Stimulated activated naive CD8-positive, alpha-beta T cell treated with anti-CD3 and anti-CD28 coated beads, Interleukin-15, amount 100 ng/mL, for 72 hours (primary cell): ENCODE results near the gene EEA1.

Experiments
- ATAC-seq: fragments of 150-1000 bp; cut with Tn5 transposase; 2 replicates; pipeline ENCODE4 v1.10.0; 2021; ENCODE audit warnings: mild to moderate bottlenecking, moderate library complexity
- DNase-seq, 2 donors: peaks; one replicate each; pipeline ENCODE4 v3.0.0; 2021 to 2022
- H3K27ac Mint-ChIP-seq, 2 donors: one replicate each; pipeline ENCODE4 v1.8.0; 2022; ENCODE audit warnings: mild to moderate bottlenecking in 2 of 2, mixed read lengths in 2 of 2, moderate library complexity in 2 of 2
- H3K27me3 Mint-ChIP-seq: one replicate; pipeline ENCODE4 v1.8.0; 2022; ENCODE audit warnings: mixed read lengths
- H3K4me1 Mint-ChIP-seq: one replicate; pipeline ENCODE4 v1.8.0; 2022; ENCODE audit warnings: mild to moderate bottlenecking, mixed read lengths
- H3K4me3 Mint-ChIP-seq, 2 donors: one replicate each; pipeline ENCODE4 v1.8.0; 2022; ENCODE audit warnings: mild to moderate bottlenecking in 2 of 2, mixed read lengths in 2 of 2, moderate library complexity in 1 of 2
- H3K9me3 Mint-ChIP-seq, 2 donors: one replicate each; pipeline ENCODE4 v1.8.0; 2022; ENCODE audit warnings: mixed read lengths in 2 of 2

EEA1 gene

GRCh38 chr12:92915365-92915764 lies 13.7 kb downstream of the EEA1 start:
- no peak for DNase-seq
- Mint-ChIP-seq H3K9me3 (no peaks in the 10 kb centered on the region), H3K4me1 (peaks cover 36% of the 10 kb centered on the region), H3K27ac (no peak overlapping the region), H3K4me3 (no peak overlapping the region), H3K27me3 (no peaks in the 10 kb centered on the region)
- no peak for ATAC-seq

- Mint-ChIP-seq H3K9me3 (no peaks in the 10 kb centered on the region), H3K27me3 (no peaks in the 10 kb centered on the region), H3K27ac (no peak overlapping the region), H3K4me3 (no peak overlapping the region), H3K4me1 (peaks cover 36% of the 10 kb centered on the region)
- ATAC-seq (no peak), DNase-seq (no peak)
Measured at GRCh38 chr12:92914170-92914569, 14.9 kb downstream of the EEA1 start.

- H3K4me1 Mint-ChIP-seq: peaks cover 42% of the 10 kb centered on the region
- DNase-seq (no peak), ATAC-seq (no peak)
- no peaks in the 10 kb centered on the region for H3K27me3 Mint-ChIP-seq
- H3K27ac Mint-ChIP-seq: peak overlapping the region in 1 of 2 donors; percentile 60
- H3K4me3 Mint-ChIP-seq: no peak overlapping the region
- no peaks in the 10 kb centered on the region for H3K9me3 Mint-ChIP-seq
Measured at GRCh38 chr12:92912672-92913071, 16.4 kb downstream of the EEA1 start.

GRCh38 chr12:92912052-92912451 lies 17.0 kb downstream of the EEA1 start:
- ATAC-seq (peak; percentile 94), DNase-seq (peak in 1 of 2 donors; percentile 36)
- Mint-ChIP-seq H3K27me3 (no peaks in the 10 kb centered on the region), H3K4me1 (peaks cover 48% of the 10 kb centered on the region), H3K9me3 (no peaks in the 10 kb centered on the region), H3K27ac (peak overlapping the region; percentile 7 to 81), H3K4me3 (peak overlapping the region; percentile 10 to 41)

- H3K4me1 Mint-ChIP-seq: peaks cover 55% of the 10 kb centered on the region
- ATAC-seq (no peak), DNase-seq (no peak)
- H3K4me3 Mint-ChIP-seq: peak overlapping the region in 1 of 2 donors; percentile 18
- no peaks in the 10 kb centered on the region for H3K27me3 Mint-ChIP-seq
- no peaks in the 10 kb centered on the region for H3K9me3 Mint-ChIP-seq
- peak overlapping the region in 1 of 2 donors; percentile 60 for H3K27ac Mint-ChIP-seq
Measured at GRCh38 chr12:92911339-92911738, 17.8 kb downstream of the EEA1 start.

GRCh38 chr12:92908108-92908507 lies 21.0 kb downstream of the EEA1 start:
- DNase-seq (peak in 1 of 2 donors; percentile 20), ATAC-seq (peak; percentile 89)
- H3K9me3 Mint-ChIP-seq: no peaks in the 10 kb centered on the region
- peaks cover 60% of the 10 kb centered on the region for H3K4me1 Mint-ChIP-seq
- H3K27ac Mint-ChIP-seq: no peak overlapping the region
- H3K27me3 Mint-ChIP-seq: no peaks in the 10 kb centered on the region
- H3K4me3 Mint-ChIP-seq: peak overlapping the region in 1 of 2 donors; percentile 22

- no peaks in the 10 kb centered on the region for H3K27me3 Mint-ChIP-seq
- peak overlapping the region in 1 of 2 donors; percentile 57 for H3K27ac Mint-ChIP-seq
- peaks cover 40% of the 10 kb centered on the region for H3K4me1 Mint-ChIP-seq
- ATAC-seq (no peak), DNase-seq (no peak)
- no peak overlapping the region for H3K4me3 Mint-ChIP-seq
- no peaks in the 10 kb centered on the region for H3K9me3 Mint-ChIP-seq
Measured at GRCh38 chr12:92905811-92906554, 23.1 kb downstream of the EEA1 start.

GRCh38 chr12:92905258-92905810 lies 23.8 kb downstream of the EEA1 start:
- peaks cover 40% of the 10 kb centered on the region for H3K4me1 Mint-ChIP-seq
- H3K9me3 Mint-ChIP-seq: no peaks in the 10 kb centered on the region
- H3K27ac Mint-ChIP-seq: no peak overlapping the region
- no peak for ATAC-seq
- no peaks in the 10 kb centered on the region for H3K27me3 Mint-ChIP-seq
- no peak for DNase-seq
- no peak overlapping the region for H3K4me3 Mint-ChIP-seq

- DNase-seq (no peak), ATAC-seq (no peak)
- Mint-ChIP-seq H3K4me1 (peaks cover 28% of the 10 kb centered on the region), H3K27ac (peak overlapping the region in 1 of 2 donors; percentile 48), H3K9me3 (no peaks in the 10 kb centered on the region), H3K4me3 (no peak overlapping the region), H3K27me3 (no peaks in the 10 kb centered on the region)
Measured at GRCh38 chr12:92900941-92901340, 28.2 kb downstream of the EEA1 start.

GRCh38 chr12:92899386-92900001 lies 29.6 kb downstream of the EEA1 start:
- DNase-seq: no peak
- Mint-ChIP-seq H3K9me3 (no peaks in the 10 kb centered on the region), H3K27me3 (no peaks in the 10 kb centered on the region), H3K4me3 (no peak overlapping the region), H3K27ac (peak overlapping the region in 1 of 2 donors; percentile 43), H3K4me1 (peaks cover 22% of the 10 kb centered on the region)
- no peak for ATAC-seq

- Mint-ChIP-seq H3K9me3 (no peaks in the 10 kb centered on the region), H3K4me3 (no peak overlapping the region)
Measured at GRCh38 chr12:92898755-92899154, 30.3 kb downstream of the EEA1 start.

GRCh38 chr12:92897844-92898243 lies 31.3 kb downstream of the EEA1 start:
- Mint-ChIP-seq H3K4me1 (peaks cover 25% of the 10 kb centered on the region), H3K27ac (no peak overlapping the region), H3K9me3 (no peaks in the 10 kb centered on the region), H3K4me3 (no peak overlapping the region), H3K27me3 (no peaks in the 10 kb centered on the region)
- DNase-seq (no peak), ATAC-seq (no peak)

More at GRCh38 chr12:92898755-92899154, 30.3 kb downstream of the EEA1 start:
- DNase-seq: no peak
- Mint-ChIP-seq H3K27ac (no peak overlapping the region), H3K27me3 (no peaks in the 10 kb centered on the region), H3K4me1 (peaks cover 23% of the 10 kb centered on the region)
- no peak for ATAC-seq

- H3K27ac Mint-ChIP-seq: no peak overlapping the region
- H3K9me3 Mint-ChIP-seq: no peaks in the 10 kb centered on the region
- H3K4me1 Mint-ChIP-seq: peaks cover 12% of the 10 kb centered on the region
- no peaks in the 10 kb centered on the region for H3K27me3 Mint-ChIP-seq
- ATAC-seq: no peak
- no peak overlapping the region for H3K4me3 Mint-ChIP-seq
- DNase-seq: no peak
Measured at GRCh38 chr12:92890601-92891106, 38.4 kb downstream of the EEA1 start.

GRCh38 chr12:92886131-92886530 lies 43.0 kb downstream of the EEA1 start:
- ATAC-seq (no peak), DNase-seq (no peak)
- H3K4me1 Mint-ChIP-seq: peaks cover 13% of the 10 kb centered on the region
- no peak overlapping the region for H3K27ac Mint-ChIP-seq
- H3K9me3 Mint-ChIP-seq: peaks cover 0 to 8% of the 10 kb centered on the region in 2 donors
- no peak overlapping the region for H3K4me3 Mint-ChIP-seq
- H3K27me3 Mint-ChIP-seq: no peaks in the 10 kb centered on the region

- H3K9me3 Mint-ChIP-seq: peaks cover 0 to 8% of the 10 kb centered on the region in 2 donors
- H3K4me3 Mint-ChIP-seq: no peak overlapping the region
- H3K4me1 Mint-ChIP-seq: peaks cover 24% of the 10 kb centered on the region
- DNase-seq: no peak
- ATAC-seq: no peak
- no peaks in the 10 kb centered on the region for H3K27me3 Mint-ChIP-seq
- no peak overlapping the region for H3K27ac Mint-ChIP-seq
Measured at GRCh38 chr12:92879698-92880322, 49.3 kb downstream of the EEA1 start.

- ATAC-seq: no peak
- peaks cover 11% of the 10 kb centered on the region for H3K4me1 Mint-ChIP-seq
- DNase-seq: no peak
- no peak overlapping the region for H3K4me3 Mint-ChIP-seq
- H3K27ac Mint-ChIP-seq: no peak overlapping the region
- H3K9me3 Mint-ChIP-seq: no peaks in the 10 kb centered on the region
- no peaks in the 10 kb centered on the region for H3K27me3 Mint-ChIP-seq
Measured at GRCh38 chr12:92877904-92878303, 51.2 kb downstream of the EEA1 start.
